Neural progenitor cell (in vitro differentiated cells): ENCODE data around the gene DACT1. TPM values are rescaled to one million over a fixed set of nuclear protein-coding genes. Genes with fewer than 3 reads are reported as not detected.

Source experiments
- DNase-seq: peaks from one replicate; pipeline ENCODE4 v3.0.0-alpha.2; 2016; ENCODE audit warnings: low spot score
- H2AFZ ChIP-seq: fragments of 200-600 bp; sonication (generic); replicated peaks from 2 replicates; pipeline ENCODE4 v1.6.1; 2016; ENCODE audit warnings: antibody characterized with exemption
- H3F3A ChIP-seq: fragments of 200-600 bp; sonication (generic); 2 replicates; pipeline ENCODE4 v1.6.1; 2016; ENCODE audit warnings: antibody characterized with exemption, low read depth
- H3K27ac ChIP-seq: fragments of 200-600 bp; sonication (generic); 2 replicates; pipeline ENCODE4 v1.5.1; 2016; ENCODE audit warnings: mild to moderate bottlenecking
- H3K27me3 ChIP-seq: fragments of 200-600 bp; sonication (generic); 2 replicates; pipeline ENCODE4 v1.6.1; 2016; ENCODE audit warnings: mild to moderate bottlenecking, moderate library complexity
- H3K36me3 ChIP-seq: fragments of 200-600 bp; sonication (generic); 2 replicates; pipeline ENCODE4 v1.5.1; 2016
- H3K4me1 ChIP-seq: fragments of 200-600 bp; sonication (generic); 2 replicates; pipeline ENCODE4 v1.6.1; 2016; ENCODE audit warnings: mixed run types
- H3K4me2 ChIP-seq: fragments of 200-600 bp; sonication (generic); 2 replicates; pipeline ENCODE4 v1.6.1; 2016
- H3K4me3 ChIP-seq: fragments of 200-600 bp; sonication (generic); 2 replicates; pipeline ENCODE4 v1.5.1; 2016
- H3K79me2 ChIP-seq: fragments of 200-600 bp; sonication (generic); 2 replicates; pipeline ENCODE4 v1.6.1; 2016; ENCODE audit warnings: low read depth
- H3K9ac ChIP-seq: fragments of 200-600 bp; sonication (generic); 2 replicates; pipeline ENCODE4 v1.6.1; 2016
- H3K9me3 ChIP-seq: fragments of 200-600 bp; sonication (generic); 2 replicates; pipeline ENCODE4 v1.5.1; 2016; ENCODE audit warnings: low read depth
- H4K20me1 ChIP-seq: fragments of 200-600 bp; sonication (generic); 2 replicates; pipeline ENCODE4 v1.6.1; 2016; ENCODE audit warnings: low read depth
- H3K27ac Mint-ChIP-seq: 3 replicates; pipeline ENCODE4 v1.8.0; 2021; ENCODE audit warnings: mixed read lengths
- H3K27me3 Mint-ChIP-seq: 2 replicates; pipeline ENCODE4 v1.8.0; 2022; ENCODE audit warnings: low read depth, mild to moderate bottlenecking, inconsistent platforms, moderate library complexity, mixed read lengths; ENCODE audit not compliant: insufficient read depth
- H3K36me3 Mint-ChIP-seq: 3 replicates; pipeline ENCODE4 v1.8.0; 2021; ENCODE audit warnings: mixed read lengths
- H3K4me1 Mint-ChIP-seq: 3 replicates; pipeline ENCODE4 v1.8.0; 2021; ENCODE audit warnings: mixed read lengths
- H3K4me3 Mint-ChIP-seq: 3 replicates; pipeline ENCODE4 v1.8.0; 2021; ENCODE audit warnings: mild to moderate bottlenecking, moderate library complexity, mixed read lengths
- H3K9me3 Mint-ChIP-seq: 3 replicates; pipeline ENCODE4 v1.8.0; 2020; ENCODE audit warnings: mixed read lengths
- EZH2 ChIP-seq: fragments of 200-600 bp; sonication (generic); IDR thresholded peaks from 2 replicates; pipeline ENCODE4 v1.6.1; 2017; ENCODE audit warnings: antibody characterized with exemption, mild to moderate bottlenecking, moderate library complexity
- EZH2phosphoT487 ChIP-seq: fragments of 200-600 bp; sonication (generic); IDR thresholded peaks from 2 replicates; pipeline ENCODE4 v1.6.1; 2017; ENCODE audit warnings: antibody characterized with exemption
- total RNA-seq: library from RNA; depleted of rRNA; stranded (reverse); fragments of >200 nt; gene quantifications from 2 replicates; pipeline ENCODE4 v1.2.3, GENCODE V29; 2015; ENCODE audit warnings: low replicate concordance
- TF ChIP-seq, protein P1 (sequence below): fragments of 200-600 bp; sonication (generic); IDR thresholded peaks from 2 replicates; pipeline ENCODE4 v1.5.1; 2017; ENCODE audit warnings: antibody characterized with exemption, mild to moderate bottlenecking

The DACT1 gene
- total RNA-seq, 1 donor from 2014 or later: 3.4 TPM

DNA sequence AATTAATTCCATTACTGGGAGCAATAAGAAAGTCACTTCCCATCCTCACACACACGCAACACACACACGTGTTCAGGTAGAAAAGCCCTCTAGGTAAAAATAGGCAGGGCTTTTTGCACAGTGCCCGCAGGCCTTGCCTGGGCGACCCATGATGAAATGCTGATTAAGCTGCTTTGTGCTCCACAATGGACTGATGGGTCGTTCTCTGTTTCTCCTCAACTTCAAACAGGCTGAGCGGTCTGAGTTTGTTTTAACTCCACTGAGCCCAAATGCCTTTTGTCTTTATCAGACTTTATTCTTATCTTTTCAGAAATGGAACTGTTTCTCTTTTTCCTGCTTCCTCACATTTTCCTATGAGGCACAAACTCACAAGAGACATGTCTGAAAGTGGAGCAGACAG is 9.4 kb upstream of the DACT1 start:
- peaks cover 54% of the 10 kb centered on the region for H3K27me3 ChIP-seq
- Mint-ChIP-seq H3K4me1 (peaks cover 39% of the 10 kb centered on the region), H3K36me3 (no peaks in the 10 kb centered on the region), H3K9me3 (no peaks in the 10 kb centered on the region), H3K27ac (no peak overlapping the region), H3K4me3 (no peak overlapping the region), H3K27me3 (peaks cover 4% of the 10 kb centered on the region)
- peaks cover 51% of the 10 kb centered on the region for H3F3A ChIP-seq
- no peak overlapping the region for H3K4me3 ChIP-seq
- no peak overlapping the region for H3K9ac ChIP-seq
- no peaks in the 10 kb centered on the region for H3K79me2 ChIP-seq
- H3K4me2 ChIP-seq: peak overlapping the region; percentile 40
- H2AFZ ChIP-seq: no peak overlapping the region
- no peaks in the 10 kb centered on the region for H3K9me3 ChIP-seq
- peaks cover 38% of the 10 kb centered on the region for H3K4me1 ChIP-seq
- no peaks in the 10 kb centered on the region for H3K36me3 ChIP-seq
- TF ChIP-seq, protein P1, sequence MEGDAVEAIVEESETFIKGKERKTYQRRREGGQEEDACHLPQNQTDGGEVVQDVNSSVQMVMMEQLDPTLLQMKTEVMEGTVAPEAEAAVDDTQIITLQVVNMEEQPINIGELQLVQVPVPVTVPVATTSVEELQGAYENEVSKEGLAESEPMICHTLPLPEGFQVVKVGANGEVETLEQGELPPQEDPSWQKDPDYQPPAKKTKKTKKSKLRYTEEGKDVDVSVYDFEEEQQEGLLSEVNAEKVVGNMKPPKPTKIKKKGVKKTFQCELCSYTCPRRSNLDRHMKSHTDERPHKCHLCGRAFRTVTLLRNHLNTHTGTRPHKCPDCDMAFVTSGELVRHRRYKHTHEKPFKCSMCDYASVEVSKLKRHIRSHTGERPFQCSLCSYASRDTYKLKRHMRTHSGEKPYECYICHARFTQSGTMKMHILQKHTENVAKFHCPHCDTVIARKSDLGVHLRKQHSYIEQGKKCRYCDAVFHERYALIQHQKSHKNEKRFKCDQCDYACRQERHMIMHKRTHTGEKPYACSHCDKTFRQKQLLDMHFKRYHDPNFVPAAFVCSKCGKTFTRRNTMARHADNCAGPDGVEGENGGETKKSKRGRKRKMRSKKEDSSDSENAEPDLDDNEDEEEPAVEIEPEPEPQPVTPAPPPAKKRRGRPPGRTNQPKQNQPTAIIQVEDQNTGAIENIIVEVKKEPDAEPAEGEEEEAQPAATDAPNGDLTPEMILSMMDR: no peak
- TF ChIP-seq EZH2phosphoT487 (no peak), EZH2 (no peak)
- peaks cover 5% of the 10 kb centered on the region for H4K20me1 ChIP-seq
- H3K27ac ChIP-seq: no peak overlapping the region
- peak; percentile 66 for DNase-seq

DNA sequence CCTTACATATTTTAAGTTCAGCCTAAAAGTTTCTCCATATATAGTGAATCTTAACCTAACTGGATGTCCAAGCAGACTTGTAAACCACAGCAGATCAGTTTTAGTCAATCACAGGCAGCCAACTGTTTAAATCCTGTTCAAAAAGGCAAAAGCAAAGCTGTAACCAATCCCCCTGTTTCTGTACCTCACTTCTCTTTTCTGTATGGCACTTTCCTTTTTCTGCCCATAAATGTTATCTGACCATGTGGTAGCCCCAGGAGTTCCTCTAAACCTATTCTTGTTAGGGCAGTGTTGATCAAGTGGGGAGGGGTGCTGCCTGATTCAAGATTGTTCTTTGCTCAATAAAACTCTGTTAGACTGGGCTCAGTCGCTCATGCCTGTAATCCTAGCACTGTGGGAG is 8.5 kb upstream of the DACT1 start:
- Histone ChIP-seq H3K4me3 (no peak overlapping the region), H4K20me1 (peaks cover 5% of the 10 kb centered on the region), H3K36me3 (no peaks in the 10 kb centered on the region), H3K4me1 (peaks cover 47% of the 10 kb centered on the region), H3K9me3 (no peaks in the 10 kb centered on the region), H3K9ac (no peak overlapping the region), H3K27ac (no peak overlapping the region), H3K79me2 (no peaks in the 10 kb centered on the region), H3F3A (peaks cover 60% of the 10 kb centered on the region), H3K4me2 (peak overlapping the region; percentile 40), H2AFZ (no peak overlapping the region), H3K27me3 (peaks cover 63% of the 10 kb centered on the region)
- H3K4me1 Mint-ChIP-seq: peaks cover 46% of the 10 kb centered on the region
- peaks cover 4% of the 10 kb centered on the region for H3K27me3 Mint-ChIP-seq
- H3K36me3 Mint-ChIP-seq: no peaks in the 10 kb centered on the region
- no peak overlapping the region for H3K4me3 Mint-ChIP-seq
- no peaks in the 10 kb centered on the region for H3K9me3 Mint-ChIP-seq
- peak; percentile 23 for DNase-seq
- TF ChIP-seq EZH2phosphoT487 (no peak), EZH2 (no peak)
- TF ChIP-seq, protein P1: no peak
- H3K27ac Mint-ChIP-seq: peak overlapping the region; percentile 5

- H3K9ac ChIP-seq: no peak overlapping the region
- H3K9me3 ChIP-seq: no peaks in the 10 kb centered on the region
- TF ChIP-seq EZH2phosphoT487: no peak
- peak; percentile 37 for TF ChIP-seq EZH2
- peaks cover 55% of the 10 kb centered on the region for H3K4me1 ChIP-seq
- no peaks in the 10 kb centered on the region for H3K36me3 Mint-ChIP-seq
- H3K4me2 ChIP-seq: peak overlapping the region; percentile 61
- H3K9me3 Mint-ChIP-seq: no peaks in the 10 kb centered on the region
- H3K4me3 Mint-ChIP-seq: no peak overlapping the region
- H3K27me3 Mint-ChIP-seq: peaks cover 4% of the 10 kb centered on the region
- peak; percentile 61 for DNase-seq
- no peak overlapping the region for H3K27ac ChIP-seq
- peaks cover 63% of the 10 kb centered on the region for H3K4me1 Mint-ChIP-seq
- peaks cover 67% of the 10 kb centered on the region for H3F3A ChIP-seq
- peaks cover 5% of the 10 kb centered on the region for H4K20me1 ChIP-seq
- H3K79me2 ChIP-seq: no peaks in the 10 kb centered on the region
- peaks cover 78% of the 10 kb centered on the region for H3K27me3 ChIP-seq
- H3K27ac Mint-ChIP-seq: no peak overlapping the region
- peak overlapping the region; percentile 3 for H3K4me3 ChIP-seq
- H3K36me3 ChIP-seq: no peaks in the 10 kb centered on the region
- no peak overlapping the region for H2AFZ ChIP-seq
These were observed 6.0 kb upstream of the DACT1 start for GRCh38 chr14:58631732-58632131.

- no peaks in the 10 kb centered on the region for H3K36me3 ChIP-seq
- no peaks in the 10 kb centered on the region for H3K36me3 Mint-ChIP-seq
- peaks cover 88% of the 10 kb centered on the region for H3K27me3 ChIP-seq
- no peak overlapping the region for H3K4me2 ChIP-seq
- H3K9ac ChIP-seq: no peak overlapping the region
- H4K20me1 ChIP-seq: peaks cover 2% of the 10 kb centered on the region
- H3K4me3 ChIP-seq: no peak overlapping the region
- H3K4me3 Mint-ChIP-seq: no peak overlapping the region
- peak; percentile 57 for DNase-seq
- H3K27me3 Mint-ChIP-seq: no peaks in the 10 kb centered on the region
- H3K27ac Mint-ChIP-seq: no peak overlapping the region
- H3K79me2 ChIP-seq: no peaks in the 10 kb centered on the region
- no peak overlapping the region for H2AFZ ChIP-seq
- no peaks in the 10 kb centered on the region for H3K9me3 Mint-ChIP-seq
- H3K27ac ChIP-seq: no peak overlapping the region
- peaks cover 43% of the 10 kb centered on the region for H3K4me1 ChIP-seq
- H3K9me3 ChIP-seq: no peaks in the 10 kb centered on the region
- TF ChIP-seq, protein P1: no peak
- TF ChIP-seq EZH2 (no peak), EZH2phosphoT487 (no peak)
- peaks cover 66% of the 10 kb centered on the region for H3F3A ChIP-seq
- peaks cover 58% of the 10 kb centered on the region for H3K4me1 Mint-ChIP-seq
These were observed 3.9 kb upstream of the DACT1 start for GRCh38 chr14:58633831-58634230.
